NB4 (cell line): Measurements from ENCODE around the gene SEPTIN2.
"Not testable (repeated sequence)": the region's sequence is repeated elsewhere in the genome, so short reads cannot be mapped to it uniquely, and the experiment has no call there.

ENCODE experiments used
- DNase-seq: peaks from one replicate; pipeline ENCODE4 v3.0.0; 2010; ENCODE audit warnings: low read depth
- H3K4me3 ChIP-seq: one replicate; pipeline ENCODE4 v1.5.1; 2011; ENCODE audit warnings: mild to moderate bottlenecking, low read depth, low read length, moderate library complexity
- MAX ChIP-seq: IDR thresholded peaks from 2 replicates; pipeline ENCODE4 v1.6.1; 2011; ENCODE audit warnings: low read depth, low read length
- MYC ChIP-seq: IDR thresholded peaks from 2 replicates; pipeline ENCODE4 v1.6.1; 2011; ENCODE audit warnings: low read depth, low read length
- POLR2A ChIP-seq: IDR thresholded peaks from 2 replicates; pipeline ENCODE4 v1.6.1; 2011; ENCODE audit warnings: mild to moderate bottlenecking; ENCODE audit not compliant: insufficient read length; ENCODE audit errors: extremely low read depth
- TF ChIP-seq, protein P1 (sequence below): IDR thresholded peaks from one replicate; pipeline ENCODE4 v1.5.1; 2012; ENCODE audit warnings: low read depth, low read length

SEPTIN2 gene

DNA sequence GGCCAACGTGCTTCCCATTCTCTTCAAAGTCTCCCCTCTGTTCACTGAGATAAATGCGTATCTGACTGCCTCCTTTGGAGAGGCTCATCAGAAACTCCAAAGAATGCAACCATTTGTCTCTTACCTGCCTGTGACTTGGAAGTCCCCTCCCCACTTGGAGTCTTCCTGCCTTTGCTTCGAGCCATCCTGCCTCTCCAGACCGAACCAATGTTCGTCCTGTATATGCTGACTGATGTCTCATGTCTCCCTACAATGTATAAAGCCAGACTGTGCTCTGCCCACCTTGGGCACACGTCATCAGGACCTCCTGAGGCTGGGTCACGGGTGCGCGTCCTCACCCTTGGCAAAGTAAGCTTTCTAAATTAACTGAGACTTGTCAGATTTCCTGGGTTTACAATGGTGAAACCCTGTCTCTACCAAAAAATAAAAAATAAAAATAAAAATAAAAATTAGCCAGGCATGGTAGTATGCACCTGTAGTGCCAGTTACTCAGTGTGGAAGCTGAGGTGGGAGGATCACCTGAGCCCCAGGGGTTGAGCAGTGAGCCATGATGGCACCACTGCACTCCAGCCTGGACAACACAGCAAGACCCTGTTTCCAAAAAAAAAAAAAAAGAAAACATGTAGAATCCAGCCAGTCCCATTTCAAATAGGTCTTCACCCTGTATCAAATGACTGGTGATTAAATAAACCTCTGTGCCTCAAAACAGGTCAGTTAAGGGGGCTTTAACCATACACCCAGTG, 29.2 kb upstream of the SEPTIN2 start:
- DNase-seq: no peak
- no peak overlapping the region for H3K4me3 ChIP-seq
- TF ChIP-seq, protein P1, sequence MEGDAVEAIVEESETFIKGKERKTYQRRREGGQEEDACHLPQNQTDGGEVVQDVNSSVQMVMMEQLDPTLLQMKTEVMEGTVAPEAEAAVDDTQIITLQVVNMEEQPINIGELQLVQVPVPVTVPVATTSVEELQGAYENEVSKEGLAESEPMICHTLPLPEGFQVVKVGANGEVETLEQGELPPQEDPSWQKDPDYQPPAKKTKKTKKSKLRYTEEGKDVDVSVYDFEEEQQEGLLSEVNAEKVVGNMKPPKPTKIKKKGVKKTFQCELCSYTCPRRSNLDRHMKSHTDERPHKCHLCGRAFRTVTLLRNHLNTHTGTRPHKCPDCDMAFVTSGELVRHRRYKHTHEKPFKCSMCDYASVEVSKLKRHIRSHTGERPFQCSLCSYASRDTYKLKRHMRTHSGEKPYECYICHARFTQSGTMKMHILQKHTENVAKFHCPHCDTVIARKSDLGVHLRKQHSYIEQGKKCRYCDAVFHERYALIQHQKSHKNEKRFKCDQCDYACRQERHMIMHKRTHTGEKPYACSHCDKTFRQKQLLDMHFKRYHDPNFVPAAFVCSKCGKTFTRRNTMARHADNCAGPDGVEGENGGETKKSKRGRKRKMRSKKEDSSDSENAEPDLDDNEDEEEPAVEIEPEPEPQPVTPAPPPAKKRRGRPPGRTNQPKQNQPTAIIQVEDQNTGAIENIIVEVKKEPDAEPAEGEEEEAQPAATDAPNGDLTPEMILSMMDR: no peak
- no peak for TF ChIP-seq MAX
- no peak for TF ChIP-seq POLR2A
- TF ChIP-seq MYC: no peak

DNA sequence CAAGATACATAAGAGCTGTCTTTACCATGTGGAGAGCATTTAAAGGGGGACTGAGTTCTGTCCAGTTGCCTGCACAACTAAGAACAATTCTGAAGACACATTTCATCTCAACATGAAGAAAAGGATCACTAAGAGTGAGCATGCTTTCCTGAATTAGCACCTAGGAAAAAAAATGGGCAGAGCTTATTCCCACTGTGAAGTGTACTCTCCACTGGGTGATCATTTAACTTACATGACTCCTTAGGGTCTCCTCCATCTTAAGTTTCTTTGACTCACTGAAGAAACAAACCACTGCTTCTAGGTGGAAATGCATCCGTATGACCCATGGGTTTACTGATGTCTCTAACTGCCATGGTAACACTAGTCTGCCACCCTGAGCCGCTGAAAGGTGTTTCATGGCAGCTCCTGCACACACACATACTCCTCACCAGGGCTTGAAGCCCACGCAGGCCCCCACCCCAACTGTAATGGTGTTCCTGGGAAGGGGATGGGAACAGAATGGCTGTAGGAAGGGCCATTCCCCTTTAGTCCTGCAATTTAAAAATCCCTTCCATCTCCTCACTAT, 27.3 kb upstream of the SEPTIN2 start:
- TF ChIP-seq MYC: no peak
- TF ChIP-seq, protein P1: no peak
- no peak for TF ChIP-seq MAX
- TF ChIP-seq POLR2A: no peak
- no peak overlapping the region for H3K4me3 ChIP-seq

GRCh38 chr2:241289053-241289452, 26.7 kb upstream of the SEPTIN2 start:
- TF ChIP-seq, protein P1: no peak
- TF ChIP-seq MYC (no peak), MAX (no peak), POLR2A (no peak)
- no peak overlapping the region for H3K4me3 ChIP-seq
- no peak for DNase-seq

More for the DNA sequence above, 27.3 kb upstream of the SEPTIN2 start:
- DNase-seq: no peak

GRCh38 chr2:241289597-241289996, 26.1 kb upstream of the SEPTIN2 start:
- no peak overlapping the region for H3K4me3 ChIP-seq
- no peak for TF ChIP-seq MAX
- TF ChIP-seq, protein P1: peak; percentile 11
- no peak for DNase-seq

- no peak for DNase-seq
- no peak overlapping the region for H3K4me3 ChIP-seq
- no peak for TF ChIP-seq POLR2A
- no peak for TF ChIP-seq MAX
- TF ChIP-seq MYC: no peak
- TF ChIP-seq, protein P1: no peak
Measured at GRCh38 chr2:241291153-241291552, 24.6 kb upstream of the SEPTIN2 start.

DNA sequence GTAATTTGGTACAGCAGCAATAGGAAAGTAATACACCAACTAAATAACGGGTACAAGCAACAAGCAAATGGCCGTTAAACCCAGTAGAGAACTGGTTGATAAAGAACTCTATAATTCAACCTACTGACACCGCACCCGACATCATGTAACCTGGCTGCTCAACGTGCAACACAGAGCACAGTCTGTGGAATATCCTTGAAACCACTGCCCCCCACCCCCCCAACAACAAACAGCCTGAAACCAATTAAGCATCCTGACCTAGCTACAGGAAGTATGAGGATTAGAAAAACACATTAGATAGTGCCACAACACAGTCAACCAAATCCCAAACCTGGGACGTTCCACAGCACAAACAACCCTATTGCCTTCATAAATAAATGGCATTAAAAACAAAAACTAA, 23.7 kb upstream of the SEPTIN2 start:
- H3K4me3 ChIP-seq: no peak overlapping the region
- DNase-seq: no peak
- TF ChIP-seq MAX (no peak), MYC (no peak), POLR2A (no peak)
- TF ChIP-seq, protein P1: no peak

DNA sequence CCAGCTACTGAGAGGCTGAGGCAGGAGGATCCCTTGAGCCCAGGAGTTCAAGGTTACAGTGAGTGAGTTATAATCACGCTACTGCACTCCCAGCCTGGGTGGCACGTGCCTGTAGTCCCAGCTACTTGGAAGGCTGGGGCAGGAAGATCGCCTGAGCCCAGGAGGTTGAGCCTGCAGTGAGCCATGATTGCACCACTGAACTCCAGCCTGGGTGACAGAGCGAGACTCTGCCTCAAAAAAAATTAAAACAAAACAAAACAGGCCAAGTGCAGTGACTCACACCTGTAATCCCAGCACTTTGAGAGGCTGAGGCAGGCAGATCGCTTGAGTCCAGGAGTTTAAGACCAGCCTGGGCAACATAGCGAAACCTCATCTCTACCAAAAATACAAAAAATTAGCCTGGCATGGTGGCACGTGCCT, 22.3 kb upstream of the SEPTIN2 start:
- not testable (repeated sequence) for H3K4me3 ChIP-seq, DNase-seq
